Immature natural killer cell (primary cell): ENCODE data around the gene TMEM255B. TPM values are rescaled to one million over a fixed set of nuclear protein-coding genes. Genes with fewer than 3 reads are reported as not detected.
A peak's percentile ranks its signal among the peaks of the same experiment; 100 is the strongest.
"Not testable (repeated sequence)": the region's sequence is repeated elsewhere in the genome, so short reads cannot be mapped to it uniquely, and the experiment has no call there.

Source experiments
- DNase-seq, 3 donors: peaks; one replicate each; pipeline ENCODE4 v3.0.0; 2022; ENCODE audit warnings: mixed read lengths in 1 of 3
- H3K27ac Mint-ChIP-seq, 6 donors: one replicate each; pipeline ENCODE4 v1.8.0; 2020; ENCODE audit warnings: mixed read lengths in 6 of 6, mild to moderate bottlenecking in 5 of 6, inconsistent platforms in 4 of 6, moderate library complexity in 3 of 6
- H3K27me3 Mint-ChIP-seq, 3 donors: one replicate each; pipeline ENCODE4 v1.8.0; 2020 to 2021; ENCODE audit warnings: low read depth in 3 of 3, mild to moderate bottlenecking in 3 of 3, mixed read lengths in 3 of 3, moderate library complexity in 3 of 3, inconsistent platforms in 1 of 3
- H3K36me3 Mint-ChIP-seq, 3 donors: one replicate each; pipeline ENCODE4 v1.8.0; 2020; ENCODE audit warnings: mixed read lengths in 3 of 3, inconsistent platforms in 2 of 3, mild to moderate bottlenecking in 2 of 3
- H3K4me1 Mint-ChIP-seq, 2 donors: one replicate each; pipeline ENCODE4 v1.8.0; 2020; ENCODE audit warnings: inconsistent platforms in 2 of 2, mild to moderate bottlenecking in 2 of 2, mixed read lengths in 2 of 2, moderate library complexity in 1 of 2
- H3K4me3 Mint-ChIP-seq, 5 donors: one replicate each; pipeline ENCODE4 v1.8.0; 2020; ENCODE audit warnings: mild to moderate bottlenecking in 5 of 5, mixed read lengths in 5 of 5, inconsistent platforms in 3 of 5, moderate library complexity in 3 of 5
- H3K9me3 Mint-ChIP-seq, 6 donors: one replicate each; pipeline ENCODE4 v1.8.0; 2020; ENCODE audit warnings: mild to moderate bottlenecking in 6 of 6, mixed read lengths in 6 of 6, inconsistent platforms in 4 of 6, moderate library complexity in 3 of 6
- polyA plus RNA-seq, 3 donors: library from polyadenylated mRNA; unstranded; fragments of 300-500 nt; fragmentation: Illumina TruSeq; gene quantifications; one replicate each; pipeline ENCODE4 v1.2.3, GENCODE V29; 2021

TMEM255B gene
- polyA plus RNA-seq, 3 donors from 2014 or later, result not detected

- DNase-seq, result no peak
- Mint-ChIP-seq H3K36me3 (peaks cover 0 to 3% (median 0%) of the 10 kb centered on the region in 3 donors), H3K9me3 (no peaks in the 10 kb centered on the region), H3K4me3 (no peak overlapping the region), H3K27me3 (peaks cover 3 to 5% (median 4%) of the 10 kb centered on the region in 3 donors), H3K27ac (no peak overlapping the region), H3K4me1 (no peaks in the 10 kb centered on the region)
Observed at GRCh38 chr13:113748862-113749451, 10.1 kb upstream of the TMEM255B start.

GRCh38 chr13:113749507-113749906, 9.5 kb upstream of the TMEM255B start:
- no peaks in the 10 kb centered on the region for H3K9me3 Mint-ChIP-seq
- H3K27me3 Mint-ChIP-seq, result peaks cover 3 to 5% (median 4%) of the 10 kb centered on the region in 3 donors
- no peak for DNase-seq
- H3K27ac Mint-ChIP-seq, result no peak overlapping the region
- peaks cover 0 to 3% (median 0%) of the 10 kb centered on the region in 3 donors for H3K36me3 Mint-ChIP-seq
- H3K4me3 Mint-ChIP-seq, result no peak overlapping the region
- H3K4me1 Mint-ChIP-seq, result no peaks in the 10 kb centered on the region

GRCh38 chr13:113749967-113750366, 9.1 kb upstream of the TMEM255B start:
- peaks cover 2 to 6% (median 3%) of the 10 kb centered on the region in 3 donors for H3K27me3 Mint-ChIP-seq
- DNase-seq, result no peak
- H3K4me3 Mint-ChIP-seq, result no peak overlapping the region
- H3K9me3 Mint-ChIP-seq, result no peaks in the 10 kb centered on the region
- no peak overlapping the region for H3K27ac Mint-ChIP-seq
- H3K4me1 Mint-ChIP-seq, result no peaks in the 10 kb centered on the region
- peaks cover 0 to under 1% (median 0%) of the 10 kb centered on the region in 3 donors for H3K36me3 Mint-ChIP-seq

- peaks cover 2 to 6% (median 3%) of the 10 kb centered on the region in 3 donors for H3K27me3 Mint-ChIP-seq
- no peak overlapping the region for H3K4me3 Mint-ChIP-seq
- no peaks in the 10 kb centered on the region for H3K36me3 Mint-ChIP-seq
- DNase-seq, result no peak
- H3K4me1 Mint-ChIP-seq, result no peaks in the 10 kb centered on the region
- no peak overlapping the region for H3K27ac Mint-ChIP-seq
- no peaks in the 10 kb centered on the region for H3K9me3 Mint-ChIP-seq
Observed at GRCh38 chr13:113750554-113751399, 8.2 kb upstream of the TMEM255B start.

- no peak for DNase-seq
- Mint-ChIP-seq H3K36me3 (no peaks in the 10 kb centered on the region), H3K4me3 (no peak overlapping the region), H3K4me1 (no peaks in the 10 kb centered on the region), H3K9me3 (no peaks in the 10 kb centered on the region), H3K27me3 (peaks cover 0 to 6% (median 3%) of the 10 kb centered on the region in 3 donors), H3K27ac (no peak overlapping the region)
Observed at GRCh38 chr13:113751491-113751890, 7.5 kb upstream of the TMEM255B start.

GRCh38 chr13:113752211-113752986, 6.6 kb upstream of the TMEM255B start:
- H3K4me1 Mint-ChIP-seq, H3K4me3 Mint-ChIP-seq, H3K27ac Mint-ChIP-seq, DNase-seq, H3K9me3 Mint-ChIP-seq, H3K36me3 Mint-ChIP-seq, H3K27me3 Mint-ChIP-seq: not testable (repeated sequence)

GRCh38 chr13:113753171-113753570, 5.9 kb upstream of the TMEM255B start:
- H3K36me3 Mint-ChIP-seq, result no peaks in the 10 kb centered on the region
- no peaks in the 10 kb centered on the region for H3K9me3 Mint-ChIP-seq
- H3K4me3 Mint-ChIP-seq, result no peak overlapping the region
- peaks cover 2 to 9% (median 6%) of the 10 kb centered on the region in 3 donors for H3K27me3 Mint-ChIP-seq
- H3K27ac Mint-ChIP-seq, result no peak overlapping the region
- peaks cover under 1 to 1% of the 10 kb centered on the region in 2 donors for H3K4me1 Mint-ChIP-seq
- no peak for DNase-seq

- Mint-ChIP-seq H3K4me3 (no peak overlapping the region), H3K27me3 (peaks cover 6 to 9% (median 6%) of the 10 kb centered on the region in 3 donors), H3K36me3 (peaks cover 0 to under 1% (median 0%) of the 10 kb centered on the region in 3 donors), H3K9me3 (no peaks in the 10 kb centered on the region), H3K27ac (no peak overlapping the region), H3K4me1 (peaks cover 6 to 8% of the 10 kb centered on the region in 2 donors)
- DNase-seq, result no peak
Observed at GRCh38 chr13:113754242-113754641, 4.8 kb upstream of the TMEM255B start.

GRCh38 chr13:113754691-113755090, 4.3 kb upstream of the TMEM255B start:
- no peak overlapping the region for H3K27ac Mint-ChIP-seq
- H3K9me3 Mint-ChIP-seq, result peaks cover 0 to 2% (median 0%) of the 10 kb centered on the region in 6 donors
- peaks cover 9 to 10% (median 9%) of the 10 kb centered on the region in 3 donors for H3K27me3 Mint-ChIP-seq
- peaks cover 10 to 12% of the 10 kb centered on the region in 2 donors for H3K4me1 Mint-ChIP-seq
- H3K36me3 Mint-ChIP-seq, result peaks cover 0 to 4% (median 0%) of the 10 kb centered on the region in 3 donors
- DNase-seq, result no peak
- no peak overlapping the region for H3K4me3 Mint-ChIP-seq

- Mint-ChIP-seq H3K36me3 (peaks cover 0 to 4% (median 0%) of the 10 kb centered on the region in 3 donors), H3K27me3 (peaks cover 7 to 21% (median 14%) of the 10 kb centered on the region in 3 donors), H3K4me1 (peaks cover 14 to 17% of the 10 kb centered on the region in 2 donors), H3K9me3 (peaks cover 0 to 2% (median 0%) of the 10 kb centered on the region in 6 donors), H3K4me3 (no peak overlapping the region), H3K27ac (no peak overlapping the region)
- no peak for DNase-seq
Observed at GRCh38 chr13:113756441-113757097, 2.5 kb upstream of the TMEM255B start.

- H3K27me3 Mint-ChIP-seq, result peaks cover 13 to 24% (median 16%) of the 10 kb centered on the region in 3 donors
- peaks cover 0 to 2% (median 0%) of the 10 kb centered on the region in 6 donors for H3K9me3 Mint-ChIP-seq
- peaks cover 14 to 17% of the 10 kb centered on the region in 2 donors for H3K4me1 Mint-ChIP-seq
- H3K36me3 Mint-ChIP-seq, result peaks cover 0 to 4% (median 0%) of the 10 kb centered on the region in 3 donors
- DNase-seq, result no peak
- H3K4me3 Mint-ChIP-seq, result peak overlapping the region; percentile 88 to 95 (median 90)
- peak overlapping the region in 2 of 6 donors; percentile 11 to 17 for H3K27ac Mint-ChIP-seq
Observed at GRCh38 chr13:113759525-113760137, 605 bp downstream of the TMEM255B start.

- Mint-ChIP-seq H3K27ac (no peak overlapping the region), H3K4me1 (peaks cover 14 to 17% of the 10 kb centered on the region in 2 donors), H3K4me3 (no peak overlapping the region), H3K27me3 (peaks cover 12 to 26% (median 16%) of the 10 kb centered on the region in 3 donors), H3K9me3 (peaks cover 0 to 2% (median 0%) of the 10 kb centered on the region in 6 donors), H3K36me3 (peaks cover 0 to 4% (median 0%) of the 10 kb centered on the region in 3 donors)
- no peak for DNase-seq
Observed at GRCh38 chr13:113761136-113761535, 2.1 kb downstream of the TMEM255B start.

GRCh38 chr13:113762075-113762474, 3.0 kb downstream of the TMEM255B start:
- no peak for DNase-seq
- Mint-ChIP-seq H3K4me1 (peaks cover 14 to 17% of the 10 kb centered on the region in 2 donors), H3K9me3 (peaks cover 0 to 2% (median 0%) of the 10 kb centered on the region in 6 donors), H3K4me3 (no peak overlapping the region), H3K27me3 (peaks cover 13 to 26% (median 16%) of the 10 kb centered on the region in 3 donors), H3K36me3 (peaks cover 0 to 4% (median 0%) of the 10 kb centered on the region in 3 donors), H3K27ac (no peak overlapping the region)
